H9 (cell line): ENCODE measurements around the gene BCLAF1. TPM values are rescaled to one million over a fixed set of nuclear protein-coding genes. Genes with fewer than 3 reads are reported as not detected.
A peak's percentile ranks its signal among the peaks of the same experiment; 100 is the strongest.

ENCODE experiments used
- DNase-seq: peaks from one replicate; pipeline ENCODE4 v3.0.0-alpha.2; 2017
- H2AFZ ChIP-seq: one replicate; pipeline ENCODE4 v1.6.1; 2013; ENCODE audit warnings: mild to moderate bottlenecking, low read length, control low read depth, moderate library complexity
- H2AK5ac ChIP-seq: 2 replicates; pipeline ENCODE4 v1.6.1; 2013; ENCODE audit warnings: low read length, control low read depth, mixed read lengths; ENCODE audit not compliant: insufficient read length
- H2BK120ac ChIP-seq: one replicate; pipeline ENCODE4 v1.6.1; 2013; ENCODE audit warnings: low read depth, mild to moderate bottlenecking, low read length, control low read depth, inconsistent platforms; ENCODE audit not compliant: poor library complexity, severe bottlenecking
- H2BK12ac ChIP-seq: 2 replicates; pipeline ENCODE4 v1.6.1; 2013; ENCODE audit warnings: low read length, control low read depth, mixed read lengths, low read depth; ENCODE audit not compliant: insufficient read length
- H2BK15ac ChIP-seq: 2 replicates; pipeline ENCODE4 v1.6.1; 2013; ENCODE audit warnings: low read depth, low read length, control low read depth
- H2BK20ac ChIP-seq: one replicate; pipeline ENCODE4 v1.6.1; 2013; ENCODE audit warnings: low read depth, mild to moderate bottlenecking, low read length, control low read depth, inconsistent platforms; ENCODE audit not compliant: poor library complexity, severe bottlenecking
- H2BK5ac ChIP-seq: 2 replicates; pipeline ENCODE4 v1.6.1; 2013; ENCODE audit warnings: low read length, control low read depth, mixed read lengths; ENCODE audit not compliant: insufficient read length
- H3K14ac ChIP-seq: 2 replicates; pipeline ENCODE4 v1.6.1; 2013; ENCODE audit warnings: low read length, control low read depth; ENCODE audit not compliant: insufficient read depth
- H3K18ac ChIP-seq: 2 replicates; pipeline ENCODE4 v1.6.1; 2013; ENCODE audit warnings: low read depth, mild to moderate bottlenecking, mixed read lengths, low read length, control low read depth; ENCODE audit not compliant: insufficient read length
- H3K23ac ChIP-seq: 2 replicates; pipeline ENCODE4 v1.6.1; 2013; ENCODE audit warnings: low read length, control low read depth, mixed read lengths, low read depth; ENCODE audit not compliant: insufficient read length
- H3K23me2 ChIP-seq: 2 replicates; pipeline ENCODE4 v1.6.1; 2013; ENCODE audit warnings: low read depth, mild to moderate bottlenecking, mixed read lengths, low read length, control low read depth; ENCODE audit not compliant: insufficient read length, poor library complexity, severe bottlenecking
- H3K27ac ChIP-seq: 2 replicates; pipeline ENCODE4 v1.5.1; 2013; ENCODE audit warnings: low read length, control low read depth, mixed read lengths, low read depth; ENCODE audit not compliant: insufficient read length
- H3K27me3 ChIP-seq: 2 replicates; pipeline ENCODE4 v1.6.1; 2013; ENCODE audit warnings: low read length, control low read depth, inconsistent platforms; ENCODE audit not compliant: insufficient read depth
- H3K4ac ChIP-seq: 2 replicates; pipeline ENCODE4 v1.6.1; 2013; ENCODE audit warnings: low read depth, mild to moderate bottlenecking, control low read depth, inconsistent platforms, low read length, moderate library complexity
- H3K4me1 ChIP-seq: 2 replicates; pipeline ENCODE4 v1.6.1; 2013; ENCODE audit warnings: low read length, control low read depth, inconsistent platforms; ENCODE audit not compliant: insufficient read depth
- H3K4me2 ChIP-seq: 2 replicates; pipeline ENCODE4 v1.6.1; 2013; ENCODE audit warnings: low read length, control low read depth, mixed read lengths; ENCODE audit not compliant: insufficient read length, insufficient read depth
- H3K56ac ChIP-seq: 2 replicates; pipeline ENCODE4 v1.6.1; 2013; ENCODE audit warnings: low read depth, mild to moderate bottlenecking, mixed read lengths, low read length, control low read depth; ENCODE audit not compliant: insufficient read length
- H3K79me1 ChIP-seq: 2 replicates; pipeline ENCODE4 v1.6.1; 2013; ENCODE audit warnings: low read depth, mild to moderate bottlenecking, moderate library complexity, low read length, control low read depth, inconsistent platforms; ENCODE audit not compliant: insufficient read depth, poor library complexity, severe bottlenecking
- H3K79me2 ChIP-seq: 2 replicates; pipeline ENCODE4 v1.6.1; 2013; ENCODE audit warnings: low read length, control low read depth, inconsistent platforms; ENCODE audit not compliant: insufficient read depth
- H3K9ac ChIP-seq: 2 replicates; pipeline ENCODE4 v1.6.1; 2013; ENCODE audit warnings: low read length, control low read depth, mixed read lengths; ENCODE audit not compliant: insufficient read length; ENCODE audit errors: extremely low read depth
- H3K9me3 ChIP-seq: one replicate; pipeline ENCODE4 v1.6.1; 2013; ENCODE audit warnings: low read depth, low read length, inconsistent platforms; ENCODE audit not compliant: control insufficient read depth
- H3T11ph ChIP-seq: one replicate; pipeline ENCODE4 v1.6.1; 2013; ENCODE audit warnings: mild to moderate bottlenecking, low read length, control low read depth, inconsistent platforms
- H4K20me1 ChIP-seq: one replicate; pipeline ENCODE4 v1.6.1; 2013; ENCODE audit not compliant: control insufficient read depth, insufficient read length, insufficient read depth
- H4K5ac ChIP-seq: 2 replicates; pipeline ENCODE4 v1.6.1; 2013; ENCODE audit warnings: low read depth, mild to moderate bottlenecking, mixed read lengths, low read length, control low read depth; ENCODE audit not compliant: insufficient read length
- H4K8ac ChIP-seq: replicated peaks from 2 replicates; pipeline ENCODE4 v1.6.1; 2013; ENCODE audit warnings: low read length, control low read depth, mixed read lengths, low read depth; ENCODE audit not compliant: insufficient read length
- H4K91ac ChIP-seq: 2 replicates; pipeline ENCODE4 v1.6.1; 2013; ENCODE audit warnings: low read depth, mild to moderate bottlenecking, moderate library complexity, mixed read lengths, low read length, control low read depth; ENCODE audit not compliant: insufficient read length
- H3K27ac Mint-ChIP-seq, 3 experiments: 2 replicates in 2 of 3; 3 replicates in 1 of 3; pipeline ENCODE4 v1.8.0; 2020 to 2021; ENCODE audit warnings: mixed read lengths in 3 of 3, mild to moderate bottlenecking in 1 of 3, moderate library complexity in 1 of 3
- H3K27me3 Mint-ChIP-seq: 2 replicates; pipeline ENCODE4 v1.8.0; 2021; ENCODE audit warnings: low read depth, mild to moderate bottlenecking, moderate library complexity, mixed read lengths
- H3K36me3 Mint-ChIP-seq, 3 experiments: 2 replicates in 2 of 3; 3 replicates in 1 of 3; pipeline ENCODE4 v1.8.0; 2020 to 2021; ENCODE audit warnings: low read depth in 3 of 3, mixed read lengths in 3 of 3; ENCODE audit not compliant: insufficient read depth in 1 of 3
- H3K4me1 Mint-ChIP-seq, 2 experiments: 2 replicates each; pipeline ENCODE4 v1.8.0; 2020; ENCODE audit warnings: mixed read lengths in 2 of 2
- H3K4me3 Mint-ChIP-seq, 2 experiments: 2 replicates in 1 of 2; 3 replicates in 1 of 2; pipeline ENCODE4 v1.8.0; 2020 to 2021; ENCODE audit warnings: mild to moderate bottlenecking in 2 of 2, mixed read lengths in 2 of 2, moderate library complexity in 1 of 2
- H3K9me3 Mint-ChIP-seq, 2 experiments: 2 replicates in 1 of 2; 3 replicates in 1 of 2; pipeline ENCODE4 v1.8.0; 2020; ENCODE audit warnings: mild to moderate bottlenecking in 2 of 2, mixed read lengths in 2 of 2, moderate library complexity in 1 of 2
- WGBS: extraction: QIAGEN DNeasy Blood & Tissue Kit; methylation state at CpG from one replicate; pipeline ENCODE4 v1.1.7; 2013; ENCODE audit warnings: missing lambda C conversion rate, low lambda C conversion rate, mixed read lengths; ENCODE audit not compliant: insufficient read length; ENCODE audit errors: extremely low coverage; 5-methylcytosine and 5-hydroxymethylcytosine counted together
- total RNA-seq: library from RNA; stranded (reverse); gene quantifications from 2 replicates; pipeline ENCODE4 v1.2.1, GENCODE V29; 2021
- TF ChIP-seq, protein P1 (sequence below): fragments of 200-600 bp; sonication (generic); conservative IDR thresholded peaks from 3 replicates; pipeline ENCODE4 v1.8.0; 2021; ENCODE audit warnings: antibody characterized with exemption, mild to moderate bottlenecking

The BCLAF1 gene
- total RNA-seq, 1 experiment from 2014 or later, result 257 TPM

DNA sequence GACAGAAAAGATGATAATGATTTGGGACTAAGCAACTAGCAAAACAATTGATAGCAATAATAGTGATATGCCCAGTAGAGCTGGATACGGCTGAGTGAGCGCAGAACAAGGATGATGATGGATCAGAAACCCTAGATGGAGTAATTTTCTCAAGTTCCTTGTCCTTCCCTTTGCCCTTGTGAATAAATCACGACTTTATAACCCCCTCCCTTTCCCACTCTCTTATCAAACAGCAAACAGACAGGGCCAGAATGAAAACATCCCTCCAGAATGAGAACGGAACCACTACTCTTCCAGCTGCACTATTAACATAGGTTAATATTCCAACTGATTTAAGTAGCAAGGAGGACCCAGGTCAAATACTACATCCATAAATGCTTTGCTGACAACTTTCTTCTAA, 38.3 kb downstream of the BCLAF1 start:
- H2AFZ ChIP-seq, result no peak overlapping the region
- H3K56ac ChIP-seq, result no peak overlapping the region
- Mint-ChIP-seq H3K9me3 (no peaks in the 10 kb centered on the region), H3K36me3 (peaks cover 0 to 11% (median 4%) of the 10 kb centered on the region in 3 experiments; a peak in 4 of 7 replicates), H3K27ac (no peak overlapping the region), H3K27me3 (no peaks in the 10 kb centered on the region), H3K4me3 (peak overlapping the region; percentile 97), H3K4me1 (peaks cover 17 to 18% of the 10 kb centered on the region in 2 experiments)
- H2BK12ac ChIP-seq, result no peak overlapping the region
- no peak overlapping the region for H2BK5ac ChIP-seq
- H3K9ac ChIP-seq, result no peak overlapping the region
- H3T11ph ChIP-seq, result no peak overlapping the region
- no peak overlapping the region for H2AK5ac ChIP-seq
- no peak overlapping the region for H3K18ac ChIP-seq
- no peak overlapping the region for H4K8ac ChIP-seq
- H2BK20ac ChIP-seq, result no peak overlapping the region
- no CpG with 5 or more reads among the region's 4 CpGs for WGBS
- H4K5ac ChIP-seq, result no peak overlapping the region
- H3K23ac ChIP-seq, result no peak overlapping the region
- no peaks in the 10 kb centered on the region for H3K9me3 ChIP-seq
- H3K4ac ChIP-seq, result no peak overlapping the region
- peak overlapping the region; percentile 96 for H3K4me2 ChIP-seq
- no peaks in the 10 kb centered on the region for H3K27me3 ChIP-seq
- DNase-seq, result no peak
- no peaks in the 10 kb centered on the region for H3K79me1 ChIP-seq
- no peak overlapping the region for H2BK15ac ChIP-seq
- TF ChIP-seq, protein P1, sequence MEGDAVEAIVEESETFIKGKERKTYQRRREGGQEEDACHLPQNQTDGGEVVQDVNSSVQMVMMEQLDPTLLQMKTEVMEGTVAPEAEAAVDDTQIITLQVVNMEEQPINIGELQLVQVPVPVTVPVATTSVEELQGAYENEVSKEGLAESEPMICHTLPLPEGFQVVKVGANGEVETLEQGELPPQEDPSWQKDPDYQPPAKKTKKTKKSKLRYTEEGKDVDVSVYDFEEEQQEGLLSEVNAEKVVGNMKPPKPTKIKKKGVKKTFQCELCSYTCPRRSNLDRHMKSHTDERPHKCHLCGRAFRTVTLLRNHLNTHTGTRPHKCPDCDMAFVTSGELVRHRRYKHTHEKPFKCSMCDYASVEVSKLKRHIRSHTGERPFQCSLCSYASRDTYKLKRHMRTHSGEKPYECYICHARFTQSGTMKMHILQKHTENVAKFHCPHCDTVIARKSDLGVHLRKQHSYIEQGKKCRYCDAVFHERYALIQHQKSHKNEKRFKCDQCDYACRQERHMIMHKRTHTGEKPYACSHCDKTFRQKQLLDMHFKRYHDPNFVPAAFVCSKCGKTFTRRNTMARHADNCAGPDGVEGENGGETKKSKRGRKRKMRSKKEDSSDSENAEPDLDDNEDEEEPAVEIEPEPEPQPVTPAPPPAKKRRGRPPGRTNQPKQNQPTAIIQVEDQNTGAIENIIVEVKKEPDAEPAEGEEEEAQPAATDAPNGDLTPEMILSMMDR, result no peak
- no peaks in the 10 kb centered on the region for H4K20me1 ChIP-seq
- no peaks in the 10 kb centered on the region; the same call in 1 of the 2 replicates for H3K79me2 ChIP-seq
- H2BK120ac ChIP-seq, result no peak overlapping the region
- H3K27ac ChIP-seq, result no peak overlapping the region
- peaks cover 3% of the 10 kb centered on the region for H3K23me2 ChIP-seq
- H4K91ac ChIP-seq, result no peak overlapping the region
- no peaks in the 10 kb centered on the region for H3K4me1 ChIP-seq
- H3K14ac ChIP-seq, result no peak overlapping the region
